Suprapubic skin (tissue), 4 donors: ENCODE data around the gene UGT3A2. TPM values are rescaled to one million over a fixed set of nuclear protein-coding genes. Genes with fewer than 3 reads are reported as not detected.

Source experiments
- DNase-seq, 2 donors: peaks; one replicate each; pipeline ENCODE4 v3.0.0-alpha.2; 2019; ENCODE audit warnings: low spot score in 2 of 2
- H3K27ac ChIP-seq: fragments of 200-600 bp; sonication (generic); one replicate; pipeline ENCODE4 v1.5.1; 2019
- H3K27me3 ChIP-seq: fragments of 200-600 bp; sonication (generic); one replicate; pipeline ENCODE4 v1.5.1; 2019
- H3K36me3 ChIP-seq: fragments of 200-600 bp; sonication (generic); one replicate; pipeline ENCODE4 v1.5.1; 2019
- H3K4me1 ChIP-seq: fragments of 200-600 bp; sonication (generic); one replicate; pipeline ENCODE4 v1.5.1; 2019
- H3K4me3 ChIP-seq: fragments of 200-600 bp; sonication (generic); one replicate; pipeline ENCODE4 v1.5.1; 2019; ENCODE audit warnings: mild to moderate bottlenecking
- H3K9me3 ChIP-seq: fragments of 200-600 bp; sonication (generic); one replicate; pipeline ENCODE4 v1.5.1; 2019
- EP300 ChIP-seq: sonication (generic); formaldehyde crosslinking; IDR thresholded peaks from one replicate; pipeline ENCODE4 v1.6.1; 2017; ENCODE audit warnings: antibody characterized with exemption
- POLR2A ChIP-seq, 2 donors: fragments of 450-650 bp; IDR thresholded peaks; one replicate each; pipeline ENCODE4 v1.6.1; 2017; ENCODE audit warnings: antibody characterized with exemption in 2 of 2, mild to moderate bottlenecking in 2 of 2, moderate library complexity in 2 of 2
- POLR2AphosphoS5 ChIP-seq, 3 donors: sonication (generic); formaldehyde crosslinking; IDR thresholded peaks; one replicate each; pipeline ENCODE4 v1.6.1; 2017; ENCODE audit warnings: antibody characterized with exemption in 3 of 3
- WGBS: methylation state at CpG from one replicate; pipeline ENCODE4 v1.1.5; 2018; 5-methylcytosine and 5-hydroxymethylcytosine counted together
- total RNA-seq, 4 donors: library from RNA; depleted of rRNA; stranded (reverse); fragments of >200 nt; gene quantifications; one replicate each; pipeline ENCODE4 v1.1.0, GENCODE V29; 2016
- TF ChIP-seq, protein P1 (sequence below), 2 donors: fragments of 200-600 bp in 1 of 2; fragments of 450-650 bp in 1 of 2; sonication (generic) in 1 of 2; IDR thresholded peaks; one replicate each; pipeline ENCODE4 v1.5.1; 2016 to 2019; ENCODE audit warnings: antibody characterized with exemption in 2 of 2, mild to moderate bottlenecking in 1 of 2, moderate library complexity in 1 of 2

Gene UGT3A2, protein sequence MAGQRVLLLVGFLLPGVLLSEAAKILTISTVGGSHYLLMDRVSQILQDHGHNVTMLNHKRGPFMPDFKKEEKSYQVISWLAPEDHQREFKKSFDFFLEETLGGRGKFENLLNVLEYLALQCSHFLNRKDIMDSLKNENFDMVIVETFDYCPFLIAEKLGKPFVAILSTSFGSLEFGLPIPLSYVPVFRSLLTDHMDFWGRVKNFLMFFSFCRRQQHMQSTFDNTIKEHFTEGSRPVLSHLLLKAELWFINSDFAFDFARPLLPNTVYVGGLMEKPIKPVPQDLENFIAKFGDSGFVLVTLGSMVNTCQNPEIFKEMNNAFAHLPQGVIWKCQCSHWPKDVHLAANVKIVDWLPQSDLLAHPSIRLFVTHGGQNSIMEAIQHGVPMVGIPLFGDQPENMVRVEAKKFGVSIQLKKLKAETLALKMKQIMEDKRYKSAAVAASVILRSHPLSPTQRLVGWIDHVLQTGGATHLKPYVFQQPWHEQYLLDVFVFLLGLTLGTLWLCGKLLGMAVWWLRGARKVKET
- 10 to 100 TPM in 1 of 4 donors, 1 to 10 TPM in 2, not detected in 1; 5.7 to 17.8 (median 7.8) TPM for total RNA-seq

DNA sequence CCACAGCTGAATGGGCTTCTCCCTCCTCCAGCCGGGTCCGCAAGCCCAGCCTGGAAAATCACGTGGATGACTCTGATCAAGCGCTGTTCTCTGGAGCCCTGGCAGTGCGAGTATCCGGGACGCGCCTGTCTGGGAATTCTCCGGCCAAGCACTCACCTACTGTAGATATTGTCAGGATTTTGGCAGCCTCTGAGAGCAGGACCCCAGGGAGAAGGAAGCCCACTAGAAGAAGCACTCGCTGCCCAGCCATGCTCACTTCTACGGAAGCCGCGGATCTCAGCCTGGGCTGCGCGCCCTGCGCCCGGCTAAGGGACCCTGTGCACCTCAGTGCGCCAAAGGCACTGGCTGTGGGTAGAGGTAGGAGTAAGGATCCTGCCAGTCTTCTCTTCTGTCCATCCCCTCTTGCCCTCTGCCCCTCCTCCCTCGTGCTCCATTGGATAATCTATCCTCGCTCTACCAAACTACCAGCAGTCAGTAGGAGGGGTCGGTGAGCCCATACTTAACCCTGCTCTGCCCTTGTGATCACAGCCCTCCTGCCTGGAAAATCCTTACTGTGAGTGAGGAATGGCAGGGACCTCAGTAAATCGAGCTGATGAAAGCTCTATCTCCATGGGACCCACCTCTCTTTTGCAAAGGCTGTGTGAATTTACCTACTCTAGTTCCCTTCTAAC lies at the start of gene UGT3A2:
UGT3A2 (minus strand) TSS at position 343 of the 671 bp plus-strand sequence; CDS start at position 250, 93 bp downstream.
- Histone ChIP-seq H3K4me3 (no peak within 1 kb of the TSS), H3K36me3 (no peaks in the 10 kb centered on the region), H3K27ac (no peak within 1 kb of the TSS), H3K4me1 (peaks cover 5% of the 10 kb centered on the region), H3K9me3 (no peaks in the 10 kb centered on the region), H3K27me3 (peaks cover 24% of the 10 kb centered on the region)
- TF ChIP-seq POLR2AphosphoS5 (IDR thresholded peaks at IDR 0.05) = no peak
- TF ChIP-seq, protein P1, sequence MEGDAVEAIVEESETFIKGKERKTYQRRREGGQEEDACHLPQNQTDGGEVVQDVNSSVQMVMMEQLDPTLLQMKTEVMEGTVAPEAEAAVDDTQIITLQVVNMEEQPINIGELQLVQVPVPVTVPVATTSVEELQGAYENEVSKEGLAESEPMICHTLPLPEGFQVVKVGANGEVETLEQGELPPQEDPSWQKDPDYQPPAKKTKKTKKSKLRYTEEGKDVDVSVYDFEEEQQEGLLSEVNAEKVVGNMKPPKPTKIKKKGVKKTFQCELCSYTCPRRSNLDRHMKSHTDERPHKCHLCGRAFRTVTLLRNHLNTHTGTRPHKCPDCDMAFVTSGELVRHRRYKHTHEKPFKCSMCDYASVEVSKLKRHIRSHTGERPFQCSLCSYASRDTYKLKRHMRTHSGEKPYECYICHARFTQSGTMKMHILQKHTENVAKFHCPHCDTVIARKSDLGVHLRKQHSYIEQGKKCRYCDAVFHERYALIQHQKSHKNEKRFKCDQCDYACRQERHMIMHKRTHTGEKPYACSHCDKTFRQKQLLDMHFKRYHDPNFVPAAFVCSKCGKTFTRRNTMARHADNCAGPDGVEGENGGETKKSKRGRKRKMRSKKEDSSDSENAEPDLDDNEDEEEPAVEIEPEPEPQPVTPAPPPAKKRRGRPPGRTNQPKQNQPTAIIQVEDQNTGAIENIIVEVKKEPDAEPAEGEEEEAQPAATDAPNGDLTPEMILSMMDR (IDR thresholded peaks at IDR 0.05) = no peak
- TF ChIP-seq EP300 = no peak
- no peak for TF ChIP-seq POLR2A (IDR thresholded peaks at IDR 0.05)
- no peak for DNase-seq
- WGBS = under 1% methylated on average over 15 of the region's 22 CpGs

DNA sequence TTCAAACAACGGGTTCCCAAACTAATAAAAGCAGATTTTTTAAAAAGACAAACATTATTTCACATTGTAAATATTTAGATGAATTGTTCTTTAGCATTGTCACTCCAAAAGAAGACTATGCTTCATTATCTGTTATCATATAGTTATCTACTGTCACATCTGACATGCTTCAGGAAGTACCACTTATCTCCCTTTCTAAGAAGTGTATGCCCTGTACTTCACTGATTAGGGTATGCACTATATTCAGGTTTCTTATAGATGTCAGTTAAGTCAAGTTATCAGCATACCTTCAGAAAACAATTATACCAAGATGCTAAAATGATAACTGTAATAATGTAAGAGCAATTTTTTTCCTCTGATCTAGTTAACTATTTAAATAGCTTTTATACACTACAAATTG lies 44.6 kb upstream of the UGT3A2 start:
- Histone ChIP-seq H3K9me3 (no peaks in the 10 kb centered on the region), H3K4me1 (no peaks in the 10 kb centered on the region), H3K27me3 (no peaks in the 10 kb centered on the region), H3K36me3 (peaks cover 37% of the 10 kb centered on the region), H3K27ac (no peak overlapping the region), H3K4me3 (no peak overlapping the region)
- 96% methylated on average over 1 of the region's 1 CpG for WGBS
- no peak for TF ChIP-seq EP300
- TF ChIP-seq POLR2A (IDR thresholded peaks at IDR 0.05) = no peak
- TF ChIP-seq POLR2AphosphoS5 (IDR thresholded peaks at IDR 0.05) = no peak
- TF ChIP-seq, protein P1 (IDR thresholded peaks at IDR 0.05) = no peak
- no peak for DNase-seq

DNA sequence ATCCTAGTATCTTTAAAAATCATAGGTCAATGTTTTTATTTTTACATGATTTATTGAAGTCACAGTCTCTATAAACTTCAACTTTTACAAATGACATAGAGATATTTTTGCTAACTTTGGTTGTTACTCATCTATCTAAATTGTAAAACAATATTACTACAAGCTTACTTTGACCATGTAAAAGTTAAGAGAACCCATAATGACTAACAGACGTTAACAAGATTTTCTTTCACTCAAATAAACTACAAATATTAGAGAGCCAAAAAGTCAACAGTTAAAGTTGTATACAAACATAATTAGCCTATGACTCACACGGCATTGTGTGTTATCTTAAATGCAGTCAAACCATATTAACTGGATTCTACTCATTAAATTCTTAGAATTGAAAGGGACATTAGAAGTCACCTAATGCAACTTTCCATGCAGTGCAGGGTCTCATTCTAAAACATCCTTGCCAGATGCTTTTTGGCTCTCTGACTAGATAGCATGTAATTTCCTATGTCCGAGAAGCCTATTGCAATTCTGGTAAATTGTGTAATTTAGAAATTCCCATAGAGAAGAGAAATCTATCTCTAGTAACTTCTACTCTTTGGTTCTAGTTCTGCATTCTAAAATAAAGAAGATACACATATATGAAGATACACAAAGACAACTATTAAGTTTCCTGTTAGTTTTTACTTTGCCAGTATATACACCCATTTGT lies 42.2 kb upstream of the UGT3A2 start:
- H3K36me3 ChIP-seq = peaks cover 37% of the 10 kb centered on the region
- no peak for DNase-seq
- no peaks in the 10 kb centered on the region for H3K9me3 ChIP-seq
- no peaks in the 10 kb centered on the region for H3K4me1 ChIP-seq
- no peak overlapping the region for H3K27ac ChIP-seq
- TF ChIP-seq, protein P1 (IDR thresholded peaks at IDR 0.05) = no peak
- no peak for TF ChIP-seq EP300
- no peak for TF ChIP-seq POLR2AphosphoS5 (IDR thresholded peaks at IDR 0.05)
- no peak for TF ChIP-seq POLR2A (IDR thresholded peaks at IDR 0.05)
- H3K4me3 ChIP-seq = no peak overlapping the region
- WGBS = 71% methylated on average over 3 of the region's 3 CpGs
- no peaks in the 10 kb centered on the region for H3K27me3 ChIP-seq

DNA sequence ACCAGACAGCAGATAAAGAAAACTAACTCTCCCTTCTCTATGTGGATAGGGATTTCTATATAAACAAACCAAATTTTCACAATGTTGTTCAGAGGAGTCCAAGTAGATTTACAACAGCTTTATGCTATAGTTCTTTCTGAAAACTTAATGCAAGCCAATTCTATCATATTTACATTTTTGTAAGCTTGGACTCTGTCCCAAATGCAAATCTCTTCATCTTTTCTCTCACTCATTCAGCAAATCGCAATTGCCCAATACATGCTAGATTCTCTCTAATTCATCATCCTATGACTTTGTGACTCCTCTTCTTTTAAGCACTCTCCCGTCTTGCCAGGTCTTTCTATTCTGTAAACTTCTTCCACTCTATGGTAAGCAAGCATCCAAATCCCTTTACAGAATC lies 39.1 kb upstream of the UGT3A2 start:
- DNase-seq = no peak
- Histone ChIP-seq H3K4me1 (no peaks in the 10 kb centered on the region), H3K36me3 (peaks cover 44% of the 10 kb centered on the region), H3K9me3 (no peaks in the 10 kb centered on the region), H3K27ac (no peak overlapping the region), H3K4me3 (no peak overlapping the region), H3K27me3 (no peaks in the 10 kb centered on the region)
- TF ChIP-seq POLR2A (IDR thresholded peaks at IDR 0.05) = no peak
- TF ChIP-seq, protein P1 (IDR thresholded peaks at IDR 0.05) = no peak
- no peak for TF ChIP-seq EP300
- TF ChIP-seq POLR2AphosphoS5 (IDR thresholded peaks at IDR 0.05) = no peak
- WGBS = 83% methylated on average over 2 of the region's 2 CpGs
